GM21447 (cell line): Measurements from ENCODE around the gene IL6R.
"Not testable (repeated sequence)": the region's sequence is repeated elsewhere in the genome, so short reads cannot be mapped to it uniquely, and the experiment has no call there.

ENCODE experiments used
- ATAC-seq: cut with Tn5 transposase; IDR thresholded peaks from one replicate; pipeline ENCODE4 v1.9.1; 2021; ENCODE audit not compliant: unreplicated experiment

Gene IL6R

GRCh38 chr1:154479764-154480421, 74.8 kb downstream of the IL6R start:
- no peak for ATAC-seq

DNA sequence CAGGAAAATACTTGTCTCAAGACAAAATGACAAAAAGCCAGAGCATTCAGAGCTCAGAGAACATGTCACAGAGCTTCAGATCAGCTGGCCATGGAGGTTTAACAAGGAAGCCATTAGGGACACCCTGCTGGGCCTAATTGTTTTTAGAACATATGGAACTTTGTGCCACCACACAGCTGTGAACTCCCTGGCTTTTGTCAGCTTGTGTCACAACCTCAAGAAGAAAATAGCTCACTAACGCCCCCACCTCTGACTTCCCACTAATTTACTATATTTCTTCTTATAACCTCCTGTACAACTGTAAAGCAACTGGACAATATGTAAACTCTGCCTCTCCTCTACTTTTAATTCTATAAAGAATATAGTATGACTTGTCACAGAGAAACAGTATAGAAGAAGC, 75.9 kb downstream of the IL6R start:
- ATAC-seq: no peak

GRCh38 chr1:154483941-154484803, 79.0 kb downstream of the IL6R start:
- no peak for ATAC-seq

GRCh38 chr1:154485106-154485505, 80.0 kb downstream of the IL6R start:
- no peak for ATAC-seq

- no peak for ATAC-seq
These were observed 80.9 kb downstream of the IL6R start for GRCh38 chr1:154485910-154486496.

DNA sequence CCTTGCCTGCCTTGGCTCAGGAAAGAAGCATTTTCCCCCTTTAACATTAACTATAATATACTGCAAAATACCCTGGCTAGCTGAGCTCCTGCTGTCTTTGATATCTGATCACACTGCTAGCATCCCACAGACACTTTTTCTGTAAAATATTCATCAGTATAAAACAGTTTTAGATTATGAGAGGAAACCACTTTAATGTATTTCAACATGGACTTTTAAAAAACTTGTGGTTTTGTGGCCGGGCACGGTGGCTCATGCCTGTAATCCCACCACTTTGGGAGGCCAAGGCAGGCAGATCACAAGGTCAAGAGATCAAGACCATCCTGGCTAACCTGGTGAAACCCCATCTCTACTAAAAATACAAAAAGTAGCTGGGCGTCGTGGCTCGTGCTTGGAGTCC, 81.6 kb downstream of the IL6R start:
- not testable (repeated sequence) for ATAC-seq

DNA sequence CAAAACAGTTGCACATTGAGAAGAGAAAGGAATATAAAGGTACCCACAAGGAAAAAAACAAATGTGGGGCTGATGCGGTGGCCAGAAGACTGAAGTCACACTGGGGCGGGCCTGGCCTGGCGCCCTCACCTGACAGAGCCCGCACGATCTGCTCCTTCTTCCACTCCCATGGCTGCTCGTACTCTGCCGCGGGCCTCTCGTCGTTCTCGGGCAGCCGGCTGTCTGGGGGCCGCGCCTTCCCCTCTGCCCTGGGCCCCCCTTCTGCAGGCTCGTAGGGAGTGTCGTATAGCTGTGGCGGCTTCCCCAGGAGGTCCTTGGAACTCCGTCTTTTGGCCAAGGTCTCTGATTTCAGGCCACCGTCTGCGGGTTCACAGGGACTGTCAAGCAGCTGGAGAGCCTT, 83.8 kb downstream of the IL6R start:
- ATAC-seq: no peak

DNA sequence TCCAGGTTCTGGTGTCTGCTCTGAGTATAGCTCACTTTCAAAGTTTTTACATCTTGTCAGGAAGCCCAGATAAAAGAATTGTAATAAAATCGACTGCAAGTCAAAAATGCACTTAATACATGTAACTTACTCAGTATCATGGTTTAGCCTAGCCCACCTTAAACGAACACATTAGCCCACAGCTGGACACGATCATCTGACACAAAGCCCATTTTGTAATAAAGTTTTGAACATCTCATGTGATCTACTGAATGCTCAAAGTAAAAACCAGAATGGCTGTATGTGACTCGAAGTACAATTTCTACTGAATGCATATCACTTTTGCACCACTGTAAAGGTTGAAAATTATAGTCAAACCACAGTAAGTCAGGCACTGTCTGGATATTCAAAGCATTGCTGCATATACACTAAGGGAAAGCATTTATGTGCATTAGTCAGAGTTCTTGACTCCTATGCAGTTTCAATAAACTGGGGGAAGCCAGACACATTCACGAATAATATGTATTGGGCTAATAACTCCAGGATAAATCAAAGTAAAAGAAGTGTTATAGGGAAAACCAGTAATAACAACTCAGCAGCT, 84.6 kb downstream of the IL6R start:
- no peak for ATAC-seq

DNA sequence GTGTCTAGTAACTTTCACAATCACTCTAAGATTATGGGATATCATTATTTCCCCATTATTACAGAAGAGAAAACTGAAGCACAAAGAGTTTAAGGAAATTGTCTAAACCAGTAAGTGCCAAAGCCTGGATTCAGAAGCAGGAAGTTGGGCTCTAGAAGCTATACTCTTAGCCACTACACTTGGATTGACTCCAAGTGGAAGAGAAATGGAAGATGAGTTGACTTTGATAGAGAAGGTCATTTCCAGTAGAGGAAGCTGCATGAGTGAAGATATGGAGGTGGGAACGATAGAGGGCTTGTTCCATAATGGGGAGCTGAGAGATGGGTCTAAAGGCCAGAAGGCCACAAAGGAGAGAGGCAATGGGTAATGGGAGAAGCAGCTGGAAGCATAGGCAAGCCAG, 85.2 kb downstream of the IL6R start:
- no peak for ATAC-seq

DNA sequence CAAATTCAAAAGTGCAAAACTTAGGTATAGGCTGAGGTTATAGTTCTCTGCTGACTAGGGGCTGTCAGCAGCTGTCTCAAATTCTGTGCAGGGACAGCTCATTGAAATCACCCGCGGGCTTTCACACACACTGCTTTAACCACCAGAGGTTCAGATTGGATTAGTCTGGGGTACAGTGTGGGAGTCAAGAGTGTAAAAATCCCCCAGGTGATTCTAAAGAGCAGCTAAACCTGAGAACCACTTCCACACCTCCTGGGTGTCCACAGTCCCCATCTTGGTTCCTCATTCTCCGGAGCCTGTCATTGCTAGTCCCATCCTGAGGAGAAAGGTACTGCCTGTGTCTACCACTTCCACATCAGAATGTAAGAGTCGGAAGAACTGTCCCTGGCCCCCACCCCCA, 87.0 kb downstream of the IL6R start:
- no peak for ATAC-seq

DNA sequence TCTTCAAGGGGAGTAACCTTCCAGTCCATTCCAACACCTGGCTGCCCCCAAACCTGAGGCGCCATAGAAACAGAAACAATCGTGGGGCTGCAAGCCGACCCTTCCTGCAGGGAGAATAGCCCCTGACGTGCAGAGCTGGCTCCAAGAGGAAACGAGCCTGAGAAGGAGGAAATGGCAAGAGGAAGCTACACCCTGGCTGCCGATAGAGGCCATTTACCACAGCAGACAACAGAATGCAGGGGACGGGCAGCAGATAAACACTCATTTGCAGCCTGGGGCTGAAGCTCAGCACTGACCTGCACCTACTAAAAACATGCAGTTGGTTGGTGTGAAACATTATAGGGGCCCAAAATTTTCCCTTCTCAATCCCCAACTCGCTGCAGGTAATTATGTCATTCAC, 88.1 kb downstream of the IL6R start:
- no peak for ATAC-seq

DNA sequence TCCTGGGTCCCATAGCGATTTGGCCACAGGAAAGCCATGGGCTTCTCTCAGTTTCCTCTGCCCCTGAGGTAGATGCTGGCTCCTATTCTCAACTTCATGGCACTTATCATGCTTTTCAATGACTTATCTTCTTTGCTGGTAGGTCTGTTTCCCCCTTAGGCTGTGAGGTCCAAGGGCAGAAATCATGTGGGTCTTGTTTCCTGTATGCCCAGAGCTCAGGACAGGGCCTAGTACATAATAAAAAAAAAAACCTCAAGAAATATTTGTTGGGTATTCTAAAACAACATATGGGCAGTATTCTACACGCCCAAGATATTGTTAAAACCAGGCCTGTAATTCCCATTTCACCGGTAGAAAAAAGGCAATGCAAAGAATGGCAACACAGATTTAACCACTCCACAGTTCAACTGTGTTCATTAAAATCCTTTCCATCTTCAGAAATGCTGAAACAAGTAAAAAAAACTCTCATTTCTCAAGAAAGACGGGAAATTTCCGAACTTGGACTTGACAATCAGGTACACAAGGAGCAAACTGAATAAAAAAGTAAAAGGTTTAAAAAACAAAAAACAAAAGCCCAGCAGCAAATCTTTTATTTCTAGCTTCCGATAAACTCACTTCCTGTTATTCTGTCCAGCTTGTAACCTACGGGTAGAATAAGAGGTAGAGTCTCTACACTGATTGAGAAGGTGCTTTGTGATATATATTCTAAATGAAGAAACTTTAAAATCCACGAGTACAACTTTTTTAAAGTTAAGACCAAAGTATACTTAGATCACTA, 90.5 kb downstream of the IL6R start:
- ATAC-seq: no peak

- no peak for ATAC-seq
These were observed 91.2 kb downstream of the IL6R start for GRCh38 chr1:154496383-154496782.

GRCh38 chr1:154497026-154497806, 92.1 kb downstream of the IL6R start:
- no peak for ATAC-seq

DNA sequence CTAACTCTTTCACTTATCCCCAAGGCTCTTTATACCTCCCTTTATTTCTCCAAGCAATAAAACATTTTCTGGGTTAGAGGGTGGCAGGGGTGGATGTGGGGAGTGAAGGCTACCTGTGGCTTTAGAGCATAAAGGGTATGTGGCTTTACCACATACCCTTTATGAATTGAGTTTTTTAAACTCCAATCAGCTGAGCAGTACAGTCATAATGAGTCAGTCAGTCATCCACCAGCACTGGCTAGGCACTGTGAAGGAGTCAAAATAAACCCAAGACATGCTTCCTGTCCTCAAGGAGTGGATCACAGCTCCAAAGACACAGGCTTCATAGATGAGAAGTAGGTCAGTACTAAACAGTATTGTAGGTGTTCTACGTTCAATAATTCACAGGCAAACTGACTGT, 94.3 kb downstream of the IL6R start:
- ATAC-seq: no peak

- no peak for ATAC-seq
These were observed 95.4 kb downstream of the IL6R start for GRCh38 chr1:154500533-154500932.

DNA sequence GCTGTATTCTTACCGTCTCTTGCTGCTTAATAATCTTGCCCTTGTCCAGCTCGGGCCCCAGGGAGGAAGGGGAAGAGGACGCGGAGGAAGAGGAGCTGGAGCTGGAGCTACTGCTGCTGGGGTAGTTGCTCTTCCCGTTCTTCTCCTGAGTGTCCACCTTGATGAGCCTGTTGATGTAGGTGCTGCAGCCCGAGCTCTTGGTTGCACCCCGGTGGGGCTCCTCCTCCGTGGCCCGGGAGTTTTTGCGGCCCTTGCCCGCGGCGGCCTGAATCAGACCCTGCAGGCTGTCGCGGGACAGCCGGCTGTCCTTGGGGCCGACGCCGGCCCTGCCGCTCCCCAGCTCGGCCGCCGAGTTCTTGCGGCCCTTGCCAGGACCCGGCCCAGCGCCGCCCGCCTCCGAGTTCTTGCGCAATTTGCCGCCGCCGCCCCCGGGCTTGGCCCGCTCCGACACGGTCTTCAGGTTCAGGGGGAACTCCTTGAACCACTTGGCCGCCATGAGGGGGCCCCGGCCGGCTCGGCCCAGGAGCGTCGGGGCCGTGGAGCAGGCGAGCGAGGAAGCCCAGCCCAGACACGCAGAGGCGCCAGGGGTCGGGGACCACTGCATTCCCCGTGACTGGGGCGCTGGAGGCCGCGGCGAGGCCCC, 96.4 kb downstream of the IL6R start:
- no peak for ATAC-seq

- ATAC-seq: no peak
These were observed 97.1 kb downstream of the IL6R start, which contains the start of the genes SHE and TDRD10 for GRCh38 chr1:154502066-154502743. Gene SHE (minus strand): TSS chr1:154502412. CDS start chr1:154502026, 386 bp downstream. Gene TDRD10 (plus strand): TSS chr1:154502219. CDS start chr1:154506904, 4,685 bp downstream.

DNA sequence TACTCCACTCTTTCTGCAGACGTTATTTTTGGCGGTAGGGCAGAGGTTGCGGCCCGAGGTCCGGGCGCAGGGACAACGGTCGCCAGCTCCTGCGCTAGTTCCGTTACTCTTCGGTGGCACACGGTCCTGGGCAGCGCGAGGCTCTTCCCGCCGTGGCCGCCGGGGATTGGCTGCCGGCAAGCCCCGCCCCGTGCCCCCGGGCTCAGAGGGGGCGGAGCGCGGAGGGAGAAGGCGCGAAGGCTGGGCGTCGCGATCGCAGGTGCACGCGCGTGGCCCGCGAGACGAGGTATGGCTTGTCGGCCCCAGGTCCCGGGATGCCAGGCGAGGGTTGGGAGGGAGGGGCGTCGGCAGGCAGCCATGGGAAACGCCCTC, 97.6 kb downstream of the IL6R start:
- ATAC-seq: no peak
